MM.1S (cell line): ENCODE data around the gene EYA2.

Source experiments
- EZH2phosphoT487 ChIP-seq: fragments of 300-600 bp; sonication (generic); IDR thresholded peaks from 2 replicates; pipeline ENCODE4 v1.6.1; 2018; ENCODE audit warnings: antibody characterized with exemption, low read length
- TF ChIP-seq, protein P1 (sequence below): fragments of 300-600 bp; sonication (generic); IDR thresholded peaks from 2 replicates; pipeline ENCODE4 v1.5.1; 2016; ENCODE audit warnings: antibody characterized with exemption, low read length, mixed read lengths

- TF ChIP-seq, protein P1, sequence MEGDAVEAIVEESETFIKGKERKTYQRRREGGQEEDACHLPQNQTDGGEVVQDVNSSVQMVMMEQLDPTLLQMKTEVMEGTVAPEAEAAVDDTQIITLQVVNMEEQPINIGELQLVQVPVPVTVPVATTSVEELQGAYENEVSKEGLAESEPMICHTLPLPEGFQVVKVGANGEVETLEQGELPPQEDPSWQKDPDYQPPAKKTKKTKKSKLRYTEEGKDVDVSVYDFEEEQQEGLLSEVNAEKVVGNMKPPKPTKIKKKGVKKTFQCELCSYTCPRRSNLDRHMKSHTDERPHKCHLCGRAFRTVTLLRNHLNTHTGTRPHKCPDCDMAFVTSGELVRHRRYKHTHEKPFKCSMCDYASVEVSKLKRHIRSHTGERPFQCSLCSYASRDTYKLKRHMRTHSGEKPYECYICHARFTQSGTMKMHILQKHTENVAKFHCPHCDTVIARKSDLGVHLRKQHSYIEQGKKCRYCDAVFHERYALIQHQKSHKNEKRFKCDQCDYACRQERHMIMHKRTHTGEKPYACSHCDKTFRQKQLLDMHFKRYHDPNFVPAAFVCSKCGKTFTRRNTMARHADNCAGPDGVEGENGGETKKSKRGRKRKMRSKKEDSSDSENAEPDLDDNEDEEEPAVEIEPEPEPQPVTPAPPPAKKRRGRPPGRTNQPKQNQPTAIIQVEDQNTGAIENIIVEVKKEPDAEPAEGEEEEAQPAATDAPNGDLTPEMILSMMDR, result no peak
- no peak for TF ChIP-seq EZH2phosphoT487
Measured at GRCh38 chr20:46993465-46994095, 98.9 kb downstream of the EYA2 start.
